ELR (cell line): ENCODE data around the gene SLC6A11.

Source experiments
- DNase-seq: peaks from one replicate; pipeline ENCODE4 v3.0.0-alpha.2; 2015; ENCODE audit warnings: low read depth

The SLC6A11 gene

DNA sequence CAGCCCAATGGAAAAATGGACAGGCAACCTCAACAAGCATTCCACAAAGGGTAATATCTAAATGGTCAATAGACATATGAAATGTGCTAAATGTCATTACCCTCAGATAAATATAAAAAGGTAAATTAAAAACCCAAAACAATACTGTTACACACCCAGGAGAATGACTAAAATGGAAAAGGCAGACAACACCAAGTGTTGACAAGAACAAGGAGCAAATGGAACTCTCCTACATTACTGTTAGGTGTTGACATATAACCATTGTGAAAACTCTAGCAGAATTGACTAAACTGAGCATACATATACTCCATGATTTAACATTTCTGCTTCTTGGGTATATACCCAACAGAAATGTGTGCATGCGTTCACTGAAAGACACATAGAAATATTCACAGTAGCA is 25.3 kb upstream of the SLC6A11 start:
- DNase-seq: no peak

DNA sequence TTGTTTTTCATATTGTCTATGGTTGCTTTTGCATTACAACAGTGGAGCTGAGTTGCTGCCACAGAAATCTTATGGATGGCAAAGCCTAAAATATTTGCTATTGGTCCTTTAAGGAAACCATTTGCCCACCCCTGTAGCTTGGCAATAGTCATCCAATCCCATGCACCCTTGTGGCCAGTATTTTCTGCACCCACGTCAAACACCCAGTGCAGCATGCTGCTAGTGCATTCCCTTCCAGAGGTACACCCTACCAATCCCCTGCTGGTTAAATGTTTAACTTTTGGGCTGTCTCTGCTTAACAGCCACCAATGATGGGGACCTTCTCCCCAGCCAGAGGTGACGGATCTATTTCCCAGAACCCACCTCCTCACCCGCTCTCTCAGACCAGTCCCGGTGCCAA is 23.8 kb upstream of the SLC6A11 start:
- no peak for DNase-seq

DNA sequence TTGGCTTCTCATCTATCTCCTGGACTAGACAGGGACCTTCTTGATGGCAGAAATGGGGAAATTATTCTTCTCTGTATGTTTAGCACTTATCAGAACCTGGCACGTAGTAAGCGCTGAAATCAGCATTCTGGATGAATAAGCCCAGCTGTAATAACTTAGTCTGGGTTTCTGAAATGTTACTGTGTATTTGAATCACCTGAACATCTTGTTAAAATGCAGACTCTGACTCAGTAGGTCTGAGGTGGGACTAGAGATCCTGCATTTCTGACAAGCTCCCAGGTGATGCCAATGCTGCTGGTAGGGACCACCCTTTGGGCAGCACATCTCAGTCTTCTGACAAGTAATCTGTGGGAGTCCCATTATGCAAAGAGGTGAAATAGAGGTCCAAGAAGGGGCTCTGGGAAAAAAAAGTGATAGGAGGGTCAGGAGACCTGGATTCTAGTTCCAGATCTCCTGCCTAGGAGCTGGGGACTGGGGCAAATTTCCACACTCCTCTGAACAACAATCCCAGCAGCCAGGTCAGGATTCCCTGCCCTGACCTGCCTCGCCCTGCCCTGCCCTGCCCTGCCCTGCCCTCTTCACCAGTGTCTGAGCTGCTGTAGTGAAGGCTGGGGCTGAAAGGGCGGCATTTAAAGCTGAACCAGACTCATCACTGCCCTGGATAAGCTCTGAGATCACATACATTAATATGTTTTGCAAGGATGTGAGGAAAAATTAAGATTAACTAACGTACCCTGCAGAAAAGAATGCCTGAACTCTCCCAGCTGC is 17.2 kb upstream of the SLC6A11 start:
- DNase-seq: no peak

DNA sequence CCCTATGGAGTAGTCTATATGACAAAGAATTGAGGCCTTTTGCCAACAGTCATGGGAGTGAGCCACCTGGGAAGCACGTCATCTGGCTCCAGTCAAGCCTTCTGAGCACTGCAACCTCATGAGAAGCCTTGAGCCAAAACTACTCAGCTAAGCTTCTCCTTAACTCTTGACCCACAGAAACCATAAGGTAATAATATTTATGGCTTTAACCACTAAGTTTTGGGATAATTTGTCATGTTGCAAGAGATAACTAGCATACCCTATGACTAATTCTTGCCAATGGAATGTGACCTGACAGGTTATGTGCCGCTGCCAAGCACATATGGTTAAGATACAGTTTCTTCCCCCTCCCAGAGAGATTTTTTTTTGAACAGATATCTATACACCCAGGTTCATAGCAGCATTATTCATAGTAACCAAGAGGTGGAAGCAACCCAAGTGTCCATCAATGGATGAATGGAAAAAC is 11.8 kb upstream of the SLC6A11 start:
- peak; percentile 2 for DNase-seq

DNA sequence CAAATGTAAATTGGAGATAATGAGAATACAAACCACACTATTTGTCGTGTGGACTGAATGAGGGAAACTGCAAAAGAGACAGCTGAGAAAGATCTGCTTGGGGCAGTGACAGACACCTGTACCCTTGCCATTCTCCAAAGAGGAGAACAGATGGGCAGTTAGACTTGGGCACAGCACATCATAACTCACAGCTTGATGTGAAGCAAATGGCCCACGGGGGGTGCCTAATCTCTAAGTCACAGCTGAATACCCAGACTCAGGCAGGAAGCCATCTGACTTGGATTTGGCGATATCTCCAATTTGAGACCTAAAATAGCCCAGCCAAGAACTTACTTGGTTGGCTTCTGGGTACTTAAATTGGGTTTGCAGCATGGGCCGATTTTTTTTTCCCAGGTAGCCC is 10.0 kb upstream of the SLC6A11 start:
- no peak for DNase-seq

DNA sequence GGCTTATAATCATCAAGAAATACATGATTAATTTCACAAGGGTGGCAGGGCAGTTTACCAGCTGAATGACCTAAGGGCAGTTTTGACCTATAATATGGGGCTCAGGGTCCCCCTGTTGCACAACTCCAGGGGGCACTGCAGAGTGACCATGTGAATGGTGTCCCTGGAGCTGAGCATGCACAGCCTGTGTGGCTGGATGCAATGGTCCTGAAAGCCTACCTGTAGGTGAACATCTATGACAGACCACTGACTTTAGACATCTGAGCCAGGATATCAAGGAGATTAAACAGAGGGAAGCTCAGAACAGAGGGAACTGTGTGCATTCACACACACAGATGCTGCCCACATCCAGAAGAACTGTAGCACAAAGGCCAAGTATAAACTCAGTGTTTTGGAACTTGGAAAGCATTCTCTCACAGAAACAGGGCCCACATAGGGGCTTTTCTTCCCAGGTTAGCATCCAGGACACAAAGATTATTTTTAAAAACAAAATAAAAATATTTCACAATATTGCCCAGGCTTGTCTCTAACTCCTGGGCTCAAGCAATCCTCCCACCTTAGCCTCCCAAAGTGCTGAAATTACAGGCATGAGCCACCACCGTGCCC is 7.8 kb upstream of the SLC6A11 start:
- DNase-seq: no peak

DNA sequence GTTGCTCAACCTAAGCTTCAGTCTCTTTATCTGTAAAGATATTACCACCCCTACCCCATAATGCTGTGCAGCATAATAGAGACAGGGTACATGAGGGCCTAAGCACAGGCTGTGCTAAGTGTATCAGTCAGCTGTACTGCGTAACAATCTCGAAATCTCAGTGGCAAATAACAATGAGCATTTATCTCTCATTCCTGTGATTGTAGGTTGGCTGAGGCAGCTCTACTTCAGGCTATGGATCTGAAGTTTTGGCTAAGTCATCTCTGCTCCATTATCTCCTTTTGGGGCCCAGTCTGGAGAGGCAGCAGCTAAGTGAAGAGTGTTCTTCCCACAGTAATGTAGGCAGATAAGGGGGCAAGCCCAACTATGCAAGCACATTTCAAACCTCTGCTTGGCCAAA is 7.1 kb upstream of the SLC6A11 start:
- no peak for DNase-seq

DNA sequence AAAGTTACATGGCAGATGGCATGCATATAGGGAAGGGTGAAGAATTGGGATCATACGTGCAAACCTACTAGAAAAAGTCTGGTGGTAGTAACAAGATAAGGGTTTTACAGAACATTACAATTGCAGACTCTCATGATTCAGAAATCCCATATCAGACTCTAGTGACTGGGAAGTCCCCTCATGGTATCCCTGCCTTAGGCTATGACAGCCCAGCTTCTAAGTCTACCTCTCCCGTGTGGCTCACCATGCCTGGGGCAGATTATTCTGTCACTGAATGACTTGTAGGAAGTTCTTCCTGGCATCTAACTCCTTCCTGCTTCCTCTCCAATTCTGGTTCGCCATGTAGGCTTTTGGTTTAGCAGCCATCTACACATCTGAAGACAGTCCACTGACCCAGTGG is 5.7 kb upstream of the SLC6A11 start:
- no peak for DNase-seq

DNA sequence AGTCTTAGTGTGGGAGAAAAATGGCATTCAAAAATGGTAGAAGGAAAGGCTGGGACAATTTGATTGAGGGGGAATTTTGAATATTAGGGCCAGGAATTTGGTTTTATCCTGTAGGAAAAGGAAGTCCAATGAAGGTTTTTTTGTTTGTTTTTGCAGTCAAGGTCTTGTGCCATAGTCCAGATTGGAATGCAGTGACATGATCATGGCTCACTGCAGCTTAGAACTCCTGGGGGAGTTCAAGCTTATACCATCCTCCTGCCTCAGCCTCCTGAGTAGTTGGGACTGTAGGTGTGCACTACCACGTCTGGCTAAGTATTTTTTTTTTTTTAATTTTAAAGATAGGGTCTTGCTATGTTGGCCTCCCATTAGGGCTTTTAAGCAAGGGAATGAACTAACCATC is 2.6 kb upstream of the SLC6A11 start:
- DNase-seq: no peak

DNA sequence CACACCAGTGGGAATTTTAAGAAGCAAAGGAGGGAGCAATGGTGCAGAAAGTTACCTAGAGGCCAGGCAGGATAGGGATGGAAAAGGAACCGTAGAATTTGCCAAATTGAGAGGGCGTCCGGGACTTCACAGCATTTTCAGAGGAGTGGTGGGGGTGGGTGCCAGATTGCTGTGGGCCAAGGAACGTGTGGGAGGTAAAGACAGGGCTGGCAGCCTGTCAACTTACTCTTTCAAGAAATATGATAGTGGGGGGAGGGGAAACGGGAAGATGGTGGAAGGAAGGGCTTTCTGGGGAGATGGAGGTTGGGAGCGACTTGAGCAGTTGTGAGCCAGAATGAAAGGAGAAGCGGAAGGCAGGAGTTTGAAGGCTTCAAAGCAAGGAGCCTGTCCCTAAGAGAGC is 1.4 kb upstream of the SLC6A11 start:
- no peak for DNase-seq

DNA sequence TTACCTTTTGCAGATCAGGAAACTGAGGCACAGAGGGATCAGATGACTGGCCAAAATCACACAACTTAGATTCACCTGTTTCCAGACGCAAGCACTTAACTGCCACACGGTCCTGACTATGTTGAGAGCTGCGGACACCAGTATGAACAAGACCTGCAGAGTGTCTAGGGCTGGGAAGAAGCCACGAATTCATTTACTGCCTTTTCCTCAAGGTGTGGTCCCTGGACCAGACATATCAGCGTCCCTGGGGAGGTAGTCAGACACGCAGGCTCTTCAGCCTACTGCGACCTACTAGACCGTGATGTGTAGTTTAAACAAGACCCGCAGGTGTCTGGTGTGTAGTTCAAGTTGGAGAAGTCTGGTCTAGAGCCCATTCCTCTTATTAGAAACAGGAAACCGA is 541 bp upstream of the SLC6A11 start:
- no peak for DNase-seq

DNA sequence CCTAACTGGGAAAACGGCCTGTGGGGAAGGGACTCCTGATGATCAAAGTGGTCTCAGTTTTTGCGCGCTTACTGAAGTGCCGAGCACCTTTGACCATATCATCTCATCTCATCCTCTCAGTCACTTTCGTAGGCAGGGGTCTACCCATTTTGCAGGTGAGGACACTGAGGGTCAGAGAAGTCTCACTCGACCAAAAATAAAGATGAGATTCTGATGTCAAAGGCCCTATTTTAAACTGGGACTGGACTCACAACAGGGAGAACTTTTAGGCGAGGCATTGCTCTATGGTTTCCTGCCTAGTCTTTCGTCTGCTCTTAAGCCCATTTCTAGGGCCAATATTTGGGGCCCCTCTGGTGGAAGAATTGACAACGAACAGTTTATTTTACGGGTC is 830 bp downstream of the SLC6A11 start:
- no peak for DNase-seq

DNA sequence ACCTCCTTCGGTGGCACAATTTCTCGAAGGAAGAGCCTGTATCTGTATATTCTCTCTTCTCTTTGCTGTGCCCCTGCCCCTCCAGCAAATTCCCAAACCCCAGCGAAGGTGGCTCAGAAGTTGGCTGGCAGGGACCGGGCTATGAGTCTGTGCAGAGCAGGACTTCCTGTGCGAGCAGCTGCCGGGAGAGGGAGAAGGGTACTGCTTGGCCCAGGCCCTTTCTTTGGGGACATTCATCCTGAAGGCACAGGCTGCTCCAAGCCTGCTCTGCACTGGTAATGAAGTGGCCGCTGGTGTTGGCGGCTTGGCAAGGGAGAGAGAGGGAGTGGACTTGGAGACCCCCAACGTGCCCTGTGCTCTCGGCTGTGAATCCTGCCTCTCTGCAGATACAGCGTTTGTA is 1.5 kb downstream of the SLC6A11 start:
- DNase-seq: no peak

DNA sequence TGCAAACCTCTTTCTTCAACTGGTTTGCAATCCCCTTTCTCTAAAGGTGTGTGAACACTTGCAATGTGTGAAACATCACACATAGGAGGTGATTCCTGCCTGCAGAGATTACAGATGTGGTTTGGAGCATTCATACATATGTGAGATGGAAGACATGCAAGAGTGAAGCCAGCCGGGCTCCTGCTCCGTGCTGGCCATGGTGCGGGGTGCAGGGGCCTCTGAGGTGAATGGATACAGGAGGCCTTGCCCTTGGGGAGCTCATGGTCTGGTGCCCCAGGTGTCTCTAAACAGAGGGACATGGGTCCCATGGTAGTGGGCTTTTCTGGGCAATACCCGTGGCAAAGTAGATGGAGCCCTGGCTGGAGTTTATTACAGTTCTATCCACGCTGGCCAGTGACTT is 6.0 kb downstream of the SLC6A11 start:
- no peak for DNase-seq

DNA sequence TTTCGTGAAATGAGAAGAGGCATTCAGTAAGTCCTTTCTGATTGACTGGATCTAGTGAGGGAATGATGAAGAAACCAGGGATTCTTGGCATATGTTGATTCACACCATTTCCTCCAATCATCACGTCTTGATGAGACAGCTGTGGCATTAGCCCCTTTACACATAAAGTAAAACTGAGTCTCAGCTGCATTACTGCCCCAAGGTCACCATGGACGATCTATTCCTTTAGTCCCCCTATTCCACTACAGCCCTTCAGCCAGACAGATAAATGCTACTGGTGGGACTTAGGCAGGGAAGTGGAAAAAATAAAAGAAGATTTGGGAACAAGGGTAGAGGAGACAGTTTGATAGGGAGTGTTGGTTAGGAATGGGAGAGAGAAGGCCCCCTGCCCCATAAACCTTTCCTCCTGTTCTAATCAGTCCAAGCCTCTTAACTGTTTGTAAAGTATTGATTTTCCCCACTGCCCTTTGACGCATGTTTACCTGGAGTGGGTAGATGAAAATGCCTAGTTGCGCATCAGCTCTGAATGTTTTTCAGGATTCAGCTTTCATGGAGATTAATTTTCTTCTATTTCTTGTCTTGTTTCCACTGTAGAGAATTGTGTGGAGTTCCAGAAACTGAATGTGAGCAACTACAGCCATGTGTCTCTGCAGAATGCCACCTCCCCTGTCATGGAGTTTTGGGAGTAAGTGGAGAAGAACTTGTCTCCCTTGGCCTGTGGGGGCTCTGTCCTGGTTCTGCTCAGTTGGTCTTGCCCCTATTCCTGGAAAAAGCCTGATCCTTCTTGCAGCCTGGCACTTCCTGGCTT is 6.9 kb downstream of the SLC6A11 start:
- no peak for DNase-seq

DNA sequence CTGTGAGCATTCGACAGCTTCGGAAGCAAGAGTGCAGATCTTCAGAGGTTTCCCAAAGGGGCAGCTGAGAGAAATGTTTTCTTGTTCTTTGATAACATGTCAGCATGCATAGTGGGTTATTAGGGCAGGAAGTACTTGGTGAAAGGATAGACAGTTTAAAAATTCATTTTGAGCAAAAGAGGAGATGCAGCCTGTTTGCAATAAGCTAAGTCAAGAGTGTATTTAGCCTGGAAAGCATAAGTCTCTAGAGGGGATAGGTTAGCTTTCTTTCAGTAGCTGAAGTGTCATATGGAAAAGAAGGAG is 7.4 kb downstream of the SLC6A11 start:
- no peak for DNase-seq

DNA sequence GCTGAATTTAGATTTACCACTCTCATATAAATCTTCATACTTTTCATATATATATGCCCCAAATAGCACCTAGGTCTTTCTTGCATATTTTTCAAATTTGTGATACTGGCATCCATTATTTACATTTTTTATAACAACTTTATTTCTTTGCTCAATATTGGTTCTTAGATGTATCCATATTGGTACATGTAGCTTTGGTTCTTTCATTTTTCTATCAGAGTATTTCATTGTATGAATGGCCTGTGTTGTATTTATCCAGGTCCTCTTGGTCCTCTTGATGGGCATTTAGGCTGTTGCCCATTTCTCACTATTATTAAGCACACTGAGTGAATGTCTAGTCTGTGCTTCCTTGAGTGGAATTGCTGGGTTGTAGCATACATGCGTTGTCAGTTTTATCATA is 8.4 kb downstream of the SLC6A11 start:
- DNase-seq: no peak

DNA sequence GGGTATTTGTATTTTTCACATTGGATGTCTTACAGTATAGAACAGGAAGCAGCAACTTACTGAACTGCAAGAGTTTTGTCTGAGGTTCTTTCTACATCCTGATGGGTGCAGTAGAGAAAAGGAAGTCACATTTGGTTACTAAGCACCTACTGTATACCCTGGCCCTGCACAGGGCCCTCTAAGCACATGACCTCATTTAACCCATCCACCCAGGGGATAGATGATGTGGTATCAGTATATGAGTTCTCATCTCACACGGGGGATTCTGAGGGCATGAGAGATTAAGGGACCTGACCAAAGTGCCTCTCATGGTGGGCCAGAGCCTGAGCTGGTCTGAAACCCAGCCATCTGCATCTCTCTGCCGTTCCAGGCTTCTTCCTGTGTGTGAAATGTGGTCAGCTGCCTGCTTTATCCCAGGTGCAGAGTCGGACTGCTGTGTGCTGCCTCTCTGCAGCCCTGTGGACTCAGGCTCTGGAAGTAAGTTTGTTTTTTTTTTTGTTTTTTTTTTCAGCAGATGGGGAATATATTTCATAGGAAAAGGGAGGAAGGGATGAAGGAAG is 17.9 kb downstream of the SLC6A11 start:
- no peak for DNase-seq

DNA sequence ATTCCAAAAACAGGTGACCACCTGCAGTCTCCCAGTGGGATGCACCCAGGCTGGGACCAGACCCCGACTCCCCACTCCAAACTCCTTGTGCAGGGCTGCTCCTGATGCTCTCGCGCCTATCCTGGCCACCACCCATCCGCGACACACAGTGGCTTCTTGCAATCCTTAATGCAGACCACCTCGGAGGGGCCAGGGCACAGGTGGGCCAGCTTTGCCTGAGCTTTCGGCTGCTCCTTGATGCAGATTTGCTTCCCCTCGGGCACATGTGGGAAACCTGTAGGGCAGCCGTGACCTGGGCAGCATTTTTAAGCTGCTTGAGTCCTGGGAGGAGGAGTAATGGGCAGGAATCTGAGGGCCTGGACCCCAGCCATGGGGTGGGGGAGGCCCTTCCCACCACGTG is 18.9 kb downstream of the SLC6A11 start:
- no peak for DNase-seq

DNA sequence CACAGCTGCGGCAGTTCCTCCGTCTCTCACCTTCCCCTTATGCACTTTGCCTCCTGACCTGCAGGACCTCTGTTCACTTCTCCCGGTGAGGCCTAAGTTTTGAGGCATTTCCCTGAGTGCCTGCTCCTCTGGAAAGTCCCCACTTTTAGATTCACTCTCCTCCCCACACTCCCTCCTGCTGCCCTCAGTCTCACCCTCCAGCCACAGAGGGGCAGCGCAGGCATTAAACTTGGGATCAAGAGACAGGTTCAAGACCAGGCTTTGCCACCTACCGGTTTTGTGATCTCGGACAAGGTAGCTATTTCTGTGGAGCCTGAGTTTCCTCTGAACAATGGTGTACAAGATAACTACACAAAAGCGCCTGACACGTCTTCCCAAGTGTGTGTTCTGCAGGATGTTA is 19.4 kb downstream of the SLC6A11 start:
- DNase-seq: no peak

DNA sequence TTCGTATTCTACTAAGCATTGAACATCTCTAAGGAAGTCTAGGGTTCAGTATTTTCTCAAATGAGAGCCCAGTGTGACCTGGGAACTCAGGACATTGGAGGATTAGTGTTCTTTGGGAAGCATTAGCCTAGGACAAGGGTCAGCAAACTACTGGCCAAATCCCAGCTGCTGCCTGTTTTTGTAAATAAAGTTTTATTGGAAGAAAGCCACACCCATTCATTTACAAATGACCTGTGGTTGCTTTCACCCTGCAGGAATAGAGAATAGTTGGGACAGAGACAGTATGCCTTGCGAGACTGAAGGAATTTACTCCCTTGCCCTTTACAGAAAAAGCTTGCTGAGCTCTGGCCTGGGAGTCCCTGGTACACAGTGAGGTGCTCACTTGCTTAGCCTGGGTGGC is 20.6 kb downstream of the SLC6A11 start:
- DNase-seq: no peak

DNA sequence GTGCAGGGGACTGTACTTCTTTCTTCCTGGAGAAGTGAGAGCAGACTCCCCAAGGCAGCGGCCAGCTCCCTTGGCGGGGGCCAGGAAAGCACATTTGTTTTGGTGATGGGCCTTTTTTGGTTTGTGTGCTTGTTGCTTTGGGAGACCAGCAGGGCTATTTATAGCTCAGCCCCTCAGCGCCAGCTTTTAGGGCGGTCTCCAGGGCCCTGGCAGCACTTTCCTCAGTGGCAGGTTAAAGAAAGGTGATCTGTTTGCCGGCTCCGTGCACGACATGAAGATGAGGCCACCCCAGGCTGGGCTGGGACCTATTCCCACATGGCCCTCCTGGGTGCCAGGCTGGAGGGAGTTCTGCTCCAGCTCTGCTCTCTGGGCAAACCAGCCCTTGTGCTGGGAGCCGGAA is 21.8 kb downstream of the SLC6A11 start:
- no peak for DNase-seq

DNA sequence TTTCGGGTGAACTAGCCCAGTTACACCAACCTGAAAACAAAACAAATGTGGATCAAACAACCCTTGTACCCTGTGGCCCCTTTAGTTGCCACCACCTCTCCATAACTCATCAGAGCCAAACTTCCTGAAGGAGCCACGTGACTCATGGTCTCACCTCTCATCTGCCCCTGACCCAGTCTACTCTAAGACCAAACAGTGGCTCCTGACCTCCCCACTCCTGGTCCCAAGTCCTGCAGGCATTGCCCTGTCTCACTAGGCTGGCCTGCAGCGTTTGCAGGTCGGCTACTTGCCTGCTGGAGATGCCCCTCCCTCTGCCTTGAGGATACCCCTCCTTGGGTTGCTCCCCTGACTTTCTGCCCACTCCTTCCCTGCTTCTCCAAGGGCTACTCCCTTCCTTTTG is 23.1 kb downstream of the SLC6A11 start:
- no peak for DNase-seq
